Measurements from ENCODE around the gene MZB1. TPM values are rescaled to one million over a fixed set of nuclear protein-coding genes. Genes with fewer than 3 reads are reported as not detected.

MZB1 gene
- total RNA-seq, 6 experiments from 2014 or later = 0.14 to 0.20 TPM; not detected in 4

GRCh38 chr5:139418793-139419192, 29.1 kb upstream of the MZB1 start:
- no peak for DNase-seq
- Mint-ChIP-seq H3K4me1 (ENCODE audit: low read depth) (peaks cover 16% of the 10 kb centered on the region), H3K27me3 (ENCODE audit: insufficient read depth) (no peaks in the 10 kb centered on the region; the same call in 1 of the 2 replicates), H3K9me3 (no peaks in the 10 kb centered on the region), H3K36me3 (ENCODE audit: low read depth) (peaks cover 10% of the 10 kb centered on the region), H3K4me3 (no peak overlapping the region), H3K27ac (no peak overlapping the region)
- no peak for TF ChIP-seq CTCF (IDR thresholded peaks at IDR 0.05)

- H3K27ac Mint-ChIP-seq = no peak overlapping the region
- H3K9me3 Mint-ChIP-seq = no peaks in the 10 kb centered on the region
- peaks cover 10% of the 10 kb centered on the region for H3K36me3 Mint-ChIP-seq (ENCODE audit: low read depth)
- TF ChIP-seq CTCF (IDR thresholded peaks at IDR 0.05) = no peak
- no peaks in the 10 kb centered on the region; the same call in 1 of the 2 replicates for H3K27me3 Mint-ChIP-seq (ENCODE audit: insufficient read depth)
- DNase-seq = no peak
- H3K4me1 Mint-ChIP-seq (ENCODE audit: low read depth) = peaks cover 11% of the 10 kb centered on the region
- H3K4me3 Mint-ChIP-seq = no peak overlapping the region
These were observed 27.5 kb upstream of the MZB1 start for GRCh38 chr5:139417214-139417613.

- Mint-ChIP-seq H3K27ac (no peak overlapping the region), H3K36me3 (ENCODE audit: low read depth) (peaks cover 10% of the 10 kb centered on the region; the same call in 1 of the 2 replicates), H3K9me3 (no peaks in the 10 kb centered on the region), H3K4me3 (no peak overlapping the region), H3K4me1 (ENCODE audit: low read depth) (peaks cover 11% of the 10 kb centered on the region), H3K27me3 (ENCODE audit: insufficient read depth) (no peaks in the 10 kb centered on the region; the same call in 1 of the 2 replicates)
- no peak for TF ChIP-seq CTCF (IDR thresholded peaks at IDR 0.05)
- DNase-seq = no peak
These were observed 26.9 kb upstream of the MZB1 start for GRCh38 chr5:139416651-139417050.

- Mint-ChIP-seq H3K27me3 (ENCODE audit: insufficient read depth) (no peaks in the 10 kb centered on the region; the same call in 1 of the 2 replicates), H3K4me1 (ENCODE audit: low read depth) (peaks cover 19% of the 10 kb centered on the region), H3K27ac (no peak overlapping the region), H3K4me3 (no peak overlapping the region), H3K9me3 (no peaks in the 10 kb centered on the region), H3K36me3 (ENCODE audit: low read depth) (peaks cover 10% of the 10 kb centered on the region; the same call in 1 of the 2 replicates)
- DNase-seq = no peak
- TF ChIP-seq CTCF (IDR thresholded peaks at IDR 0.05) = no peak
These were observed 26.2 kb upstream of the MZB1 start for GRCh38 chr5:139415869-139416268.

GRCh38 chr5:139415221-139415861, 25.6 kb upstream of the MZB1 start:
- no peak for DNase-seq
- Mint-ChIP-seq H3K9me3 (no peaks in the 10 kb centered on the region), H3K36me3 (ENCODE audit: low read depth) (peaks cover 10% of the 10 kb centered on the region; the same call in 1 of the 2 replicates), H3K27ac (no peak overlapping the region), H3K4me1 (ENCODE audit: low read depth) (peaks cover 24% of the 10 kb centered on the region), H3K27me3 (ENCODE audit: insufficient read depth) (no peaks in the 10 kb centered on the region), H3K4me3 (no peak overlapping the region)
- TF ChIP-seq CTCF (IDR thresholded peaks at IDR 0.05) = no peak

Data from HFFc6 (cell line).